ENCODE results near the gene ITPR2. TPM values are rescaled to one million over a fixed set of nuclear protein-coding genes. Genes with fewer than 3 reads are reported as not detected.

The ITPR2 gene
- total and polyA plus RNA-seq, 2 of the 13 experiments (the other 11 are each of a cell fraction or from before 2014, with no cell fraction given), result 31.9 to 81.9 TPM

DNA sequence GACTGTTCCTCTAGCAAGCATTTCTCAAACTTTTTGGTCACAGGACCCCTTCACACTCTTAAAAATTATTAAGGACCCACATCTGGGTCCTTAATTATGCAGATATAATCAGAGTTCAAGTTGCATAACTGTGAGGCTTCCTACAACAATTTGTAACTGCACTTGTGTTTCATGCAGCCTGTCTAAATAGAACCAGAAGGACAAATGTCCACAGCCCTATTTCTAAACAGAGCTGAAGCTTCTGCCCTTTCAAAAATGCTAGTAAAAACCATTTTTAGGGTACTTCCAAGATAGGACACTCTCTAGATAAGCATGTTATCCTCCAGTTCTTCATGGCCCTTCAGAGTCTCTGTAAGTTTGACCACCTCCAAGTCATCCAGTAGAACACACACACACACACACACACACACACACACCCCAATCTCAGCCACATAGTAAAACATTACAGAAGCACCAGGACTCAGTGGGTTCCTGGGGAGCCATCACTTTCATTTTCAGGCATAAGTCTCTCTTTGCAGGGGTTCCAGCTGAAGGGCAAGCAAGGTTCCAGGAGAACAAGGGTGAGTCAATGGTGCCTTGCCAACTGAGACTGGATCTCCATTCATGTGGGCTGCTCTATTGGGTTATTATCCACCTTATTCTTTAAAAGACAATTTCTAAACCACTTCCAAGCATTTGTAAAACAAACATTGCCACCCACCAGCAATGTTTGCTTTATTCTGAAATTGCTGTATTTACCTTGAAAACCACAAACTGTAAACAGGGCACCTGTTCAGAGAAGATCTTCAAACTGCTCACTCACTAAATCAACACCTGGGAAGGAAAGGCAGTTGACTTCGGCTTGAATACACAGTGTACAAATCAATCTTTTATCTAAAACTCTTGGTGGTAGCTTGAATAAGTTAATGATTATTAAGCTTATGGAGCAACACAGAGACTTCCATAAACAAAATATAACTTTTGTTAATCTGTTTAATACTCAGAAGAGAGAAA, 64.1 kb downstream of the ITPR2 start (continued):
- TF ChIP-seq ZNF510 (CRISPR knock-in tag; IDR thresholded peaks at IDR 0.05; ENCODE audit: low read depth), result no peak
- TF ChIP-seq ZNF143 (CRISPR knock-in tag; IDR thresholded peaks at IDR 0.05), result no peak
- peak; percentile 81; the same call in 1 of the 2 replicates for TF ChIP-seq KDM1A (CRISPR knock-in tag; IDR thresholded peaks at IDR 0.05)
- peak; percentile 98 for TF ChIP-seq HNF1B (CRISPR knock-in tag; IDR thresholded peaks at IDR 0.05)
- TF ChIP-seq, protein P1, sequence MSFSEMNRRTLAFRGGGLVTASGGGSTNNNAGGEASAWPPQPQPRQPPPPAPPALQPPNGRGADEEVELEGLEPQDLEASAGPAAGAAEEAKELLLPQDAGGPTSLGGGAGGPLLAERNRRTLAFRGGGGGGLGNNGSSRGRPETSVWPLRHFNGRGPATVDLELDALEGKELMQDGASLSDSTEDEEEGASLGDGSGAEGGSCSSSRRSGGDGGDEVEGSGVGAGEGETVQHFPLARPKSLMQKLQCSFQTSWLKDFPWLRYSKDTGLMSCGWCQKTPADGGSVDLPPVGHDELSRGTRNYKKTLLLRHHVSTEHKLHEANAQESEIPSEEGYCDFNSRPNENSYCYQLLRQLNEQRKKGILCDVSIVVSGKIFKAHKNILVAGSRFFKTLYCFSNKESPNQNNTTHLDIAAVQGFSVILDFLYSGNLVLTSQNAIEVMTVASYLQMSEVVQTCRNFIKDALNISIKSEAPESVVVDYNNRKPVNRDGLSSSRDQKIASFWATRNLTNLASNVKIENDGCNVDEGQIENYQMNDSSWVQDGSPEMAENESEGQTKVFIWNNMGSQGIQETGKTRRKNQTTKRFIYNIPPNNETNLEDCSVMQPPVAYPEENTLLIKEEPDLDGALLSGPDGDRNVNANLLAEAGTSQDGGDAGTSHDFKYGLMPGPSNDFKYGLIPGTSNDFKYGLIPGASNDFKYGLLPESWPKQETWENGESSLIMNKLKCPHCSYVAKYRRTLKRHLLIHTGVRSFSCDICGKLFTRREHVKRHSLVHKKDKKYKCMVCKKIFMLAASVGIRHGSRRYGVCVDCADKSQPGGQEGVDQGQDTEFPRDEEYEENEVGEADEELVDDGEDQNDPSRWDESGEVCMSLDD (CRISPR knock-in tag; IDR thresholded peaks at IDR 0.05; ENCODE audit: borderline replicate concordance), result no peak
- peak; percentile 38 to 79; a peak in 2 of 4 replicates for TF ChIP-seq NR2F1 (CRISPR knock-in tag; IDR thresholded peaks at IDR 0.05)
- peak; percentile 16; the same call in 1 of the 2 replicates for TF ChIP-seq RAD21 (CRISPR knock-in tag; IDR thresholded peaks at IDR 0.05)
- peak; percentile 90 for TF ChIP-seq ONECUT2 (CRISPR knock-in tag; IDR thresholded peaks at IDR 0.05)
- TF ChIP-seq ZNF251 (CRISPR knock-in tag; IDR thresholded peaks at IDR 0.05), result no peak
- peak; percentile 62 for TF ChIP-seq SSRP1 (CRISPR knock-in tag; IDR thresholded peaks at IDR 0.05)
- peak; percentile 30; the same call in 1 of the 2 replicates for TF ChIP-seq GABPB1 (CRISPR knock-in tag; IDR thresholded peaks at IDR 0.05)
- TF ChIP-seq FOXA3 (CRISPR knock-in tag; IDR thresholded peaks at IDR 0.05), result peak; percentile 100
- no peak for TF ChIP-seq BRCA1 (CRISPR knock-in tag; IDR thresholded peaks at IDR 0.05)
- no peak for TF ChIP-seq TSC22D2 (CRISPR knock-in tag; IDR thresholded peaks at IDR 0.05; ENCODE audit: borderline replicate concordance)
- TF ChIP-seq POGZ (CRISPR knock-in tag; IDR thresholded peaks at IDR 0.05), result peak; percentile 92
- TF ChIP-seq ZNF441 (CRISPR knock-in tag; IDR thresholded peaks at IDR 0.05; ENCODE audit: borderline replicate concordance), result no peak
- TF ChIP-seq MEIS1 (CRISPR knock-in tag; IDR thresholded peaks at IDR 0.05; ENCODE audit: borderline replicate concordance), result no peak
- peak; percentile 87 for TF ChIP-seq MEF2D (CRISPR knock-in tag; IDR thresholded peaks at IDR 0.05)
- TF ChIP-seq ZNF562 (CRISPR knock-in tag; IDR thresholded peaks at IDR 0.05; ENCODE audit: borderline replicate concordance), result no peak
- TF ChIP-seq, protein P2, sequence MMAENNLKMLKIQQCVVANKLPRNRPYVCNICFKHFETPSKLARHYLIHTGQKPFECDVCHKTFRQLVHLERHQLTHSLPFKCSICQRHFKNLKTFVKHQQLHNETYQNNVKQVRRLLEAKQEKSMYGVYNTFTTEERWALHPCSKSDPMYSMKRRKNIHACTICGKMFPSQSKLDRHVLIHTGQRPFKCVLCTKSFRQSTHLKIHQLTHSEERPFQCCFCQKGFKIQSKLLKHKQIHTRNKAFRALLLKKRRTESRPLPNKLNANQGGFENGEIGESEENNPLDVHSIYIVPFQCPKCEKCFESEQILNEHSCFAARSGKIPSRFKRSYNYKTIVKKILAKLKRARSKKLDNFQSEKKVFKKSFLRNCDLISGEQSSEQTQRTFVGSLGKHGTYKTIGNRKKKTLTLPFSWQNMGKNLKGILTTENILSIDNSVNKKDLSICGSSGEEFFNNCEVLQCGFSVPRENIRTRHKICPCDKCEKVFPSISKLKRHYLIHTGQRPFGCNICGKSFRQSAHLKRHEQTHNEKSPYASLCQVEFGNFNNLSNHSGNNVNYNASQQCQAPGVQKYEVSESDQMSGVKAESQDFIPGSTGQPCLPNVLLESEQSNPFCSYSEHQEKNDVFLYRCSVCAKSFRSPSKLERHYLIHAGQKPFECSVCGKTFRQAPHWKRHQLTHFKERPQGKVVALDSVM (CRISPR knock-in tag; IDR thresholded peaks at IDR 0.05), result peak; percentile 61
- TF ChIP-seq SOX6 (IDR thresholded peaks at IDR 0.05), result no peak
- TF ChIP-seq SOX6 (CRISPR knock-in tag; IDR thresholded peaks at IDR 0.05), result peak; percentile 98
- peak; percentile 99 for TF ChIP-seq HMG20B (CRISPR knock-in tag; conservative IDR thresholded peaks at IDR 0.05)
- TF ChIP-seq ZKSCAN1 (IDR thresholded peaks at IDR 0.05; ENCODE audit: low read length), result no peak
- peak; percentile 92 for TF ChIP-seq SIX1 (CRISPR knock-in tag; IDR thresholded peaks at IDR 0.05; ENCODE audit: borderline replicate concordance)
